KMS-11 (cell line): Measurements from ENCODE around the gene C2orf69.

Source experiments
- H2AFZ ChIP-seq: fragments of 200-600 bp; sonication (generic); 2 replicates; pipeline ENCODE4 v1.6.1; 2016; ENCODE audit warnings: antibody characterized with exemption, mixed run types, low read depth
- H3K27ac ChIP-seq: fragments of 200-600 bp; sonication (generic); 2 replicates; pipeline ENCODE4 v1.6.1; 2016; ENCODE audit warnings: mild to moderate bottlenecking, mixed run types
- H3K27me3 ChIP-seq: fragments of 200-600 bp; sonication (generic); 2 replicates; pipeline ENCODE4 v1.6.1; 2017; ENCODE audit warnings: mild to moderate bottlenecking, low read depth, mixed run types, moderate library complexity; ENCODE audit not compliant: insufficient read depth
- H3K36me3 ChIP-seq: fragments of 200-600 bp; sonication (generic); 2 replicates; pipeline ENCODE4 v1.6.1; 2017; ENCODE audit warnings: mild to moderate bottlenecking, mixed run types; ENCODE audit not compliant: insufficient read depth
- H3K4me1 ChIP-seq: fragments of 200-600 bp; sonication (generic); 2 replicates; pipeline ENCODE4 v1.6.1; 2016; ENCODE audit warnings: mild to moderate bottlenecking, low read depth, mixed run types; ENCODE audit not compliant: poor library complexity, severe bottlenecking
- H3K4me2 ChIP-seq: fragments of 200-600 bp; sonication (generic); 2 replicates; pipeline ENCODE4 v1.7.0; 2016; ENCODE audit warnings: mild to moderate bottlenecking, mixed run types
- H3K4me3 ChIP-seq: fragments of 200-600 bp; sonication (generic); IDR thresholded peaks from 2 replicates; pipeline ENCODE4 v1.6.1; 2017; ENCODE audit warnings: low read depth, low read length, mixed read lengths; ENCODE audit not compliant: insufficient read depth
- H3K79me2 ChIP-seq: fragments of 200-600 bp; sonication (generic); 2 replicates; pipeline ENCODE4 v1.6.1; 2016; ENCODE audit warnings: low read depth, mixed run types; ENCODE audit not compliant: insufficient read depth
- H3K9ac ChIP-seq: fragments of 200-600 bp; sonication (generic); 2 replicates; pipeline ENCODE4 v1.6.1; 2016; ENCODE audit warnings: mild to moderate bottlenecking, mixed run types
- H4K20me1 ChIP-seq: fragments of 200-600 bp; sonication (generic); 2 replicates; pipeline ENCODE4 v1.6.1; 2016; ENCODE audit warnings: mild to moderate bottlenecking, mixed run types; ENCODE audit not compliant: insufficient read depth
- TF ChIP-seq, protein P1 (sequence below): fragments of 200-600 bp; sonication (generic); conservative IDR thresholded peaks from 2 replicates; pipeline ENCODE4 v1.6.1; 2017; ENCODE audit warnings: low read depth, mild to moderate bottlenecking, antibody characterized with exemption, low read length, moderate library complexity, mixed read lengths

Gene C2orf69

DNA sequence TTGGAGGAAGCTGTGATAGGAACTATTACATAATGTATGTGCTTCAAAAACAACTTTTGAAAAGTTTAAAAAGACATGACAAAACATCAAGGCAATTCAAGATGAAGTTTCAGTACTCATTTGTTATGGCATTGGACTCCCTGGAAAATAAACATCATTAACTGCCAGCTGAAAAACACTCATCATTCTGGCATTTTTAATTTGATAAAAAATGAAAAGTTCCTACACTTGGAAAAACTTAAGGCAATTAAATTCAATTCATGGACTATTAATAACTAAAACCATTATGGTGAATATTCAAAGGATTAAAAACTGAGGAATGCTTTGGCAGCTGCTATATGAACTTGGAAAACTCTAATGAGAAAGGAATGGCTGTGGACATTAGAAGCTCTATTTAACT is 35.7 kb downstream of the C2orf69 start:
- no peak overlapping the region for H3K9ac ChIP-seq
- H3K27ac ChIP-seq, result no peak overlapping the region
- H3K4me1 ChIP-seq, result peaks cover 12% of the 10 kb centered on the region
- no peaks in the 10 kb centered on the region; the same call in 1 of the 2 replicates for H3K36me3 ChIP-seq
- H3K27me3 ChIP-seq, result no peaks in the 10 kb centered on the region
- H3K4me3 ChIP-seq, result no peak overlapping the region
- H3K4me2 ChIP-seq, result no peak overlapping the region
- TF ChIP-seq, protein P1, sequence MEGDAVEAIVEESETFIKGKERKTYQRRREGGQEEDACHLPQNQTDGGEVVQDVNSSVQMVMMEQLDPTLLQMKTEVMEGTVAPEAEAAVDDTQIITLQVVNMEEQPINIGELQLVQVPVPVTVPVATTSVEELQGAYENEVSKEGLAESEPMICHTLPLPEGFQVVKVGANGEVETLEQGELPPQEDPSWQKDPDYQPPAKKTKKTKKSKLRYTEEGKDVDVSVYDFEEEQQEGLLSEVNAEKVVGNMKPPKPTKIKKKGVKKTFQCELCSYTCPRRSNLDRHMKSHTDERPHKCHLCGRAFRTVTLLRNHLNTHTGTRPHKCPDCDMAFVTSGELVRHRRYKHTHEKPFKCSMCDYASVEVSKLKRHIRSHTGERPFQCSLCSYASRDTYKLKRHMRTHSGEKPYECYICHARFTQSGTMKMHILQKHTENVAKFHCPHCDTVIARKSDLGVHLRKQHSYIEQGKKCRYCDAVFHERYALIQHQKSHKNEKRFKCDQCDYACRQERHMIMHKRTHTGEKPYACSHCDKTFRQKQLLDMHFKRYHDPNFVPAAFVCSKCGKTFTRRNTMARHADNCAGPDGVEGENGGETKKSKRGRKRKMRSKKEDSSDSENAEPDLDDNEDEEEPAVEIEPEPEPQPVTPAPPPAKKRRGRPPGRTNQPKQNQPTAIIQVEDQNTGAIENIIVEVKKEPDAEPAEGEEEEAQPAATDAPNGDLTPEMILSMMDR, result no peak
- H3K79me2 ChIP-seq, result peaks cover under 1% of the 10 kb centered on the region; the same call in 1 of the 2 replicates
- no peak overlapping the region for H2AFZ ChIP-seq
- no peaks in the 10 kb centered on the region for H4K20me1 ChIP-seq

DNA sequence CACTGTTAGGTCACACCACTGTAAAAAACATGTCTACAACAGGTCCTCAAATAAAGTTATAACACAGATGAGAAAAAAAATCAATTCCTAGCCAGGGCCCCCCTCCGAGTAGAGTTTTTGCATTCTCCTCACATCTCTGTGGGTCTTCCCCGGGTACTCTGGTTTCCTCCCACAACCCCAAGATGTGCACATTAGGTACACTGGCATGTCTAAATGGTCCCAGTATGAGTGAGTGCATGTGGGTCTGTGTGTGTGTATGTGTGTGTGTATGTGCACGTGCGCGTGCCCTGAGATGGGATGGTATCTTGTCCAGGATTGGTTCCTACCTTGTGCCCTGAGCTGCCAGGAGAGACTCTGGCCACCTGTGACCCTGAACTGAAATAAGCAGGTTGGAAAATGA is 39.3 kb downstream of the C2orf69 start:
- Histone ChIP-seq H4K20me1 (no peaks in the 10 kb centered on the region), H3K27me3 (no peaks in the 10 kb centered on the region), H3K4me3 (no peak overlapping the region), H3K4me1 (peaks cover 26% of the 10 kb centered on the region), H3K27ac (no peak overlapping the region), H3K36me3 (no peaks in the 10 kb centered on the region), H3K9ac (no peak overlapping the region), H2AFZ (no peak overlapping the region), H3K79me2 (peaks cover 33% of the 10 kb centered on the region), H3K4me2 (no peak overlapping the region)
- TF ChIP-seq, protein P1, result no peak

DNA sequence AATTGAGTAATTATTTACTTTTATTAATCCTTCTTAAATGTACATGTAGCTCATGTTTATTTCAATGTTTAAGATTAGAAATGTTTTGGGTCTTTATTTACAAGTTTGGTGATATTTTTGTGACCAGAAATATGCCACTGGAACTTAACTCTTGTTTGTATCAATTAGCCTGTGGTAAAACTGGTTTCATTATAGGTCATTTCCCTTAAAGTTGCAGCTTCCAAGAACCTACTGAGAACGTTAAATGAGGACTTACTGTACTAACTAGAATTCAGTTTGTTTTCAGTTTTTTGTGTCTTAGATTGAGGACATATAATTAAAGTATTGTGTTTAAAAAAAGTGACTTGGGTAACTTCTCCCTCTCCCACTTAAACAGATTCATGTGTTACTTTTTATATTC is 39.9 kb downstream of the C2orf69 start:
- Histone ChIP-seq H4K20me1 (no peaks in the 10 kb centered on the region), H3K4me3 (no peak overlapping the region), H3K4me1 (peaks cover 26% of the 10 kb centered on the region), H3K79me2 (peaks cover 39% of the 10 kb centered on the region), H3K27ac (no peak overlapping the region), H3K9ac (no peak overlapping the region), H3K36me3 (no peaks in the 10 kb centered on the region), H3K4me2 (no peak overlapping the region), H2AFZ (no peak overlapping the region), H3K27me3 (no peaks in the 10 kb centered on the region)
- TF ChIP-seq, protein P1, result no peak

DNA sequence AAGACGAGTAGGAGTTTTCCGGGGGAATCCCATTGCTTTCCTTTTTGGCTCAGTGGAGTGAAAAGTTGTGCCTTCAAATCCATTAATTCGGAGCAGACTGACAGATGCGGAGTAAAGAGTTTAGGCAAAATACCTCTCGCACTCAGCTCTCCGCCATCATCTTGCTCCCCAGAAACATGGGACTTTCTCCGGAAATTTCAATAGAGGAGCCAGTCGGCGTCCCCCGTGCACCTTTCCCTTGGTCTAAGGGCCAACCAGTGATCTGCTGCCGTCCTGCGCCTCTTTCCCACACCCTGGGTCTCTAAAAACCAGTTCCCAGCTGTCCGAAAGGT is 43.9 kb downstream of the C2orf69 start:
- TF ChIP-seq, protein P1, result no peak

More for the DNA sequence above, 43.9 kb downstream of the C2orf69 start:
- Histone ChIP-seq H2AFZ (peak overlapping the region; percentile 82), H3K4me2 (peak overlapping the region; percentile 72), H3K27ac (peak overlapping the region; percentile 89), H4K20me1 (no peaks in the 10 kb centered on the region), H3K27me3 (no peaks in the 10 kb centered on the region), H3K79me2 (peaks cover 69% of the 10 kb centered on the region), H3K4me3 (no peak overlapping the region), H3K4me1 (peaks cover 43% of the 10 kb centered on the region), H3K36me3 (peaks cover 6% of the 10 kb centered on the region; the same call in 1 of the 2 replicates), H3K9ac (peak overlapping the region; percentile 89)
